Measurements from ENCODE around the gene SHC4.

DNA sequence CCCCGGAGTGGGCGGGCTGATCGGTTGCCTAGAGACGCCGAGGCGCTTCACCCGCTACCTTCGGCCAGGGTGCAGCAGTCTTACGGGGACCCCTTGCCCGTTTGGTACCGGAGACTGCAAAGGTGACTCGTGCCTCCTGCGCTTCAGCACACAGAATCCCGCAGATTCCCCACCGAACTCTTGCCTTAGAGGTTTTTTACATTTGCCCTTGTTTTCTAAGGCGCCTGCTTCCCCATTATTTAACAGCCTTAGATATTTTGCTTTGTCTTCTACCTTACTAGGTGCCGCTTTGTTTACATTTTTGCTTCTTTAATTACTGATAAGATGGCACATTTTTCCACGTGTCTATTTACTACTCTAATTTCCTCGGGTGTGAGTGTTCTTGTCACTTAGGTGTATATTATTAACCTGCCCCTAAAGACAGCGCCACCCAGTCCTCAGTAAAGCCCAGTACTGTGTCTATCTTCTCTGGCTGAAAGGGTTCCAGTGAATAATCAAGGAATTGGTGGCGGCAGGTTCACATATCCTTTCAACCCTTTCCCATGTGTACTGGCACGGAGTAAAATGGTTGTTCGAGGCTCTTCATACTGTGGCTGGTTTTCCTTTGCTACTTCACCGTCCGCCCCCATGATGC lies 152.3 kb downstream of the SHC4 start:
- peak; percentile 28 for TF ChIP-seq CTCF (IDR thresholded peaks at IDR 0.05)
- TF ChIP-seq EZH2phosphoT487 (IDR thresholded peaks at IDR 0.05) = no peak
